Testis (tissue), 3 donors: ENCODE measurements around the gene WNK1. TPM values are rescaled to one million over a fixed set of nuclear protein-coding genes. Genes with fewer than 3 reads are reported as not detected.

ENCODE experiments used
- DNase-seq: peaks from one replicate; pipeline ENCODE4 v3.0.0-alpha.2; 2019
- H3K27ac ChIP-seq, 2 donors: fragments of 200-600 bp; sonication (generic); one replicate each; pipeline ENCODE4 v1.5.1; 2019
- H3K27me3 ChIP-seq: fragments of 200-600 bp; sonication (generic); one replicate; pipeline ENCODE4 v1.5.1; 2019
- H3K36me3 ChIP-seq: fragments of 200-600 bp; sonication (generic); one replicate; pipeline ENCODE4 v1.5.1; 2017; ENCODE audit warnings: low read depth; ENCODE audit errors: missing control alignments
- H3K4me1 ChIP-seq: fragments of 200-600 bp; sonication (generic); one replicate; pipeline ENCODE4 v1.5.1; 2019
- H3K4me3 ChIP-seq, 2 donors: fragments of 200-600 bp; sonication (generic); one replicate each; pipeline ENCODE4 v1.5.1; 2017 to 2019
- H3K9me3 ChIP-seq: fragments of 200-600 bp; sonication (generic); one replicate; pipeline ENCODE4 v1.5.1; 2017
- POLR2A ChIP-seq: fragments of 450-650 bp; IDR thresholded peaks from one replicate; pipeline ENCODE4 v1.6.1; 2017; ENCODE audit warnings: antibody characterized with exemption, mild to moderate bottlenecking, moderate library complexity
- WGBS, 2 donors: methylation state at CpG; one replicate each; pipeline ENCODE4 v1.1.5; 2018; 5-methylcytosine and 5-hydroxymethylcytosine counted together
- intact Hi-C: fragments of 100-400 bp; cut with DNase I; formaldehyde crosslinking; loops from one replicate; pipeline ENCODE4 v1.15.1; 2023; ENCODE audit warnings: low total_unique reads
- polyA plus RNA-seq: library from polyadenylated mRNA; stranded (reverse); fragments of 350-450 nt; fragmentation: Illumina TruSeq; extraction: RNeasy Lipid Tissue Mini Kit (QIAGEN cat#74804); gene quantifications from one replicate; pipeline ENCODE4 v1.2.3, GENCODE V29; 2014; ENCODE audit warnings: low read depth, low replicate concordance; ENCODE audit not compliant: insufficient read depth
- total RNA-seq, 2 donors: library from RNA; depleted of rRNA; stranded (reverse); fragments of >200 nt; gene quantifications; one replicate each; pipeline ENCODE4 v1.2.3, GENCODE V29; 2016
- TF ChIP-seq, protein P1 (sequence below), 3 experiments: fragments of 450-650 bp in 2 of 3; fragments of 200-600 bp in 1 of 3; sonication (generic) in 1 of 3; IDR thresholded peaks; one replicate each; pipeline ENCODE4 v1.5.1; 2016 to 2019; ENCODE audit warnings: antibody characterized with exemption in 3 of 3, mild to moderate bottlenecking in 2 of 3, moderate library complexity in 1 of 3

WNK1 gene
- total and polyA plus RNA-seq, 3 donors from 2014 or later, result 152 to 276 (median 259) TPM

DNA sequence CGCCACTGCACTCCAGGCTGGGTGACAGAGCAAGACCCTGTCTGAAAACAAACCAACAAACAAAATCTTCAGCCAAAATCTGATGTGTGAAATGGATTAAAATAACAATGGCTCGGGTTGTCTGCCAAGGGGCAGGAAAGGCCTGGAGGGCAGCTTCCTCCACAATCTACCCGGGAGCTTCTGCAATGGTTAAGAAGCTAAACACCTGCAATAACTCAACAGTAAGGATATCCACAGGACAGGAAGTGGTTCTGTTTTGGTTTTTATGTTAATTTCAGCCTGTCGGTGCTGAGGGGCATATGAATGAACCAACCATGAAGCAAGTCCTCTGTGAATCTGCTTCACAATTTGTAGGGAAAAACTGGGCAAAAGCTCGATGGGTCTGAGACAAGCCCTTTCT is 162.7 kb downstream of the WNK1 start:
- TF ChIP-seq, protein P1, sequence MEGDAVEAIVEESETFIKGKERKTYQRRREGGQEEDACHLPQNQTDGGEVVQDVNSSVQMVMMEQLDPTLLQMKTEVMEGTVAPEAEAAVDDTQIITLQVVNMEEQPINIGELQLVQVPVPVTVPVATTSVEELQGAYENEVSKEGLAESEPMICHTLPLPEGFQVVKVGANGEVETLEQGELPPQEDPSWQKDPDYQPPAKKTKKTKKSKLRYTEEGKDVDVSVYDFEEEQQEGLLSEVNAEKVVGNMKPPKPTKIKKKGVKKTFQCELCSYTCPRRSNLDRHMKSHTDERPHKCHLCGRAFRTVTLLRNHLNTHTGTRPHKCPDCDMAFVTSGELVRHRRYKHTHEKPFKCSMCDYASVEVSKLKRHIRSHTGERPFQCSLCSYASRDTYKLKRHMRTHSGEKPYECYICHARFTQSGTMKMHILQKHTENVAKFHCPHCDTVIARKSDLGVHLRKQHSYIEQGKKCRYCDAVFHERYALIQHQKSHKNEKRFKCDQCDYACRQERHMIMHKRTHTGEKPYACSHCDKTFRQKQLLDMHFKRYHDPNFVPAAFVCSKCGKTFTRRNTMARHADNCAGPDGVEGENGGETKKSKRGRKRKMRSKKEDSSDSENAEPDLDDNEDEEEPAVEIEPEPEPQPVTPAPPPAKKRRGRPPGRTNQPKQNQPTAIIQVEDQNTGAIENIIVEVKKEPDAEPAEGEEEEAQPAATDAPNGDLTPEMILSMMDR (IDR thresholded peaks at IDR 0.05), result no peak
- TF ChIP-seq POLR2A, result no peak
- no peaks in the 10 kb centered on the region for H3K27me3 ChIP-seq
- no peak overlapping the region for H3K27ac ChIP-seq
- H3K36me3 ChIP-seq, result no peaks in the 10 kb centered on the region
- no peaks in the 10 kb centered on the region for H3K9me3 ChIP-seq
- intact Hi-C loops, result no loop called here
- H3K4me3 ChIP-seq, result no peak overlapping the region
- peaks cover 6% of the 10 kb centered on the region for H3K4me1 ChIP-seq
- WGBS, 2 donors, result 72 to 82% methylated on average over 5 of the region's 5 CpGs
- no peak for DNase-seq

DNA sequence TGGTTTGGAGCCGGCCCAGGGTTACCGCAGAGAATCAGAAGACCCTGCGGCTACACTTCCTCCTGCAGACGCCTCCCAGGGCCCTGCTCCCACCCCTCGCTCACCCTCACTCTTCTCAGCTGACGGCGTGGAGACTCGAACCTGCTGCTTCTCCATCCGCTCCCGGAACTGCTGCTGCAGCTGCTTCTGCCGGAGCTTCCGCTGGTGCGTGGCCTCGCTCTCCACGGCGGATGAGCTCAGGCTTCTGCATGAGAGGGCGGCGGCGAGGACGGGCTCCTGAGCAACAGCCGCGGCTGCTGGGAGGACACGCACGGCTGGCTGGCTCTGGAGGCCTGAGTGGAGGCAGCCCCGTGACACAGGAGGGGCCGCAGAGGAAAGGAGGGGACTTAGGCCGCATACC is 163.9 kb downstream of the WNK1 start:
- Histone ChIP-seq H3K9me3 (no peaks in the 10 kb centered on the region), H3K4me3 (peak overlapping the region; percentile 8 to 17), H3K27me3 (no peaks in the 10 kb centered on the region), H3K4me1 (peaks cover 6% of the 10 kb centered on the region), H3K36me3 (no peaks in the 10 kb centered on the region), H3K27ac (no peak overlapping the region)
- intact Hi-C loops, result no loop called here
- WGBS, 2 donors, result 79 to 80% methylated on average over 23 to 27 of the region's 27 CpGs
- TF ChIP-seq, protein P1 (IDR thresholded peaks at IDR 0.05), result no peak
- DNase-seq, result no peak

DNA sequence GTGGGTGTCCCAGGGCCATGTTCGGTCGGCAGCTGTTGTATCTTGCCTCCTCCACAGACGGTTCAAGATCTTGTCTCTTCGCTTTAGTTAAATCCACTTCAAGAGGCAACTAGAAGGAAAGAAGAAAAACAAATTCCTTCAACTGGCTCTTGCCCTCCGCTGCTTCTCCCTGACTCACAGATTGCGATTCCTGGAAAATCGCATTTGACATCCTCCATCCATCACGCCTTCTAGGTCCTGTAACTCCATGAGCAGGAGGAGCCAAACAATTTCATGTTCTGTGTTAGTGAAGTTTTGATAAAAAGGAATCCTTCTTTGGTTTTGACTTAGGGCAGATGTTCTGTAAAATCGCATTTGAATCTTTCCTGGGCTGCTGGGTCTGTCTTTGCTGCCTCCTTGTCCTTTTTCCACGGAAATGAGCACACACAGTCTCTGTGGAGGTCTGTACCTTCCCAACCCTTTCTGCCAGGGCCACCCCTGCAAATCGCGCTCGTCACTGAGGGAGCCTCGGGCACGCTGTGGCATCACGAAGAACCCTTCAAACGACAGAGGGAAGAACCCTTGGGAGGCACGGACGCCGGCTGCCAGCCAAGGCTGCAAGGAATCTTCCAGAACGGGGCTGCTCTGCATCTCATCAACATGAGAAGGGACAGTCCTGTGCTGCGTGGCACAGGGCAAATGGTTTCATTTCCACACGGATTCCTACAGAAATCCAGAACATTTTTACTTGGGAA is 164.5 kb downstream of the WNK1 start:
- Histone ChIP-seq H3K36me3 (no peaks in the 10 kb centered on the region), H3K9me3 (no peaks in the 10 kb centered on the region), H3K27me3 (no peaks in the 10 kb centered on the region), H3K27ac (no peak overlapping the region), H3K4me1 (peaks cover 6% of the 10 kb centered on the region), H3K4me3 (peak overlapping the region; percentile 8 to 17)
- WGBS, 2 donors, result 79 to 81% methylated on average over 22 to 23 of the region's 23 CpGs
- intact Hi-C loops, result no loop called here
- TF ChIP-seq, protein P1 (IDR thresholded peaks at IDR 0.05), result no peak
- no peak for TF ChIP-seq POLR2A
- DNase-seq, result no peak

DNA sequence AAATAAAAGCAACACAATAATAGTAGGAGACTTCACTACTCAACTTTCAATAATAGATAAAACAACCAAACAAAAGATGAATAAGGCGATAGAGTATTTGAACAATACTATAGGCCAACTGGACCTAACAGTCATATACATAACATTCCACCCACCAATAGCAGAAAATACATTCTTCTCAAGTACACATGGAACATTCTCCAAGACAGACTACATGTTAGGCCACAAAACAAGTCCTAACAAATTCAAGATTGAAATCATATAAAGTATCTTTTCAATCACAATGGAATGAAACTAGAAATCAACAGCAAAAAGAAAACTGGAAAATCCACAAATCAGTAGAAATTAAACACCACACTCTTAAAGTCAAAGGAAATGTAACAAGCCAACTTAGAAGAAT is 168.3 kb downstream of the WNK1 start:
- H3K36me3 ChIP-seq, result no peaks in the 10 kb centered on the region
- TF ChIP-seq POLR2A, result no peak
- TF ChIP-seq, protein P1 (IDR thresholded peaks at IDR 0.05), result no peak
- no peaks in the 10 kb centered on the region for H3K27me3 ChIP-seq
- WGBS, 2 donors, result 95 to 96% methylated on average over 1 of the region's 1 CpG
- no peak overlapping the region for H3K27ac ChIP-seq
- no peaks in the 10 kb centered on the region for H3K9me3 ChIP-seq
- H3K4me3 ChIP-seq, result no peak overlapping the region
- DNase-seq, result no peak
- H3K4me1 ChIP-seq, result no peaks in the 10 kb centered on the region
- intact Hi-C loops, result no loop called here

DNA sequence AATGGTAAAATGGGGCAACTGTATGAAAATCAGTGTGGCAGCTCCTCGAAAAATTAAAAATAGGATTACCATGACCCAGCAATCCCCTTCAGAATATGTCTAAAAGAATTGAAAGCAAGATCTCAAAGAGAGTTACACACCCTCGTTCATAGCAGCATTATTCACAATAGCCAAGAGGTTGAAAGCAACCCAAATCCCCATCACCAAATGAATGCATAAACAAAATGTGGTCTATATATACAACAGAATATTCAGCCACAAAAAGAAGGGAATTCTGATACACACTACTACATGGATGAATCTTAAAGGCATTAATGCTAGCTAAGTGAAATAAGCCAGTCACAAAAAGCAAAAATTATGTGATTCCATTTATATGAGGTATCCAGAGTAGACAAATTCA is 169.9 kb downstream of the WNK1 start:
- H3K27me3 ChIP-seq, result no peaks in the 10 kb centered on the region
- TF ChIP-seq, protein P1 (IDR thresholded peaks at IDR 0.05), result no peak
- TF ChIP-seq POLR2A, result no peak
- H3K4me1 ChIP-seq, result no peaks in the 10 kb centered on the region
- no peak overlapping the region for H3K27ac ChIP-seq
- no peaks in the 10 kb centered on the region for H3K36me3 ChIP-seq
- DNase-seq, result no peak
- WGBS, 2 donors, result 85 to 90% methylated on average over 2 of the region's 2 CpGs
- H3K9me3 ChIP-seq, result no peaks in the 10 kb centered on the region
- intact Hi-C loops, result no loop called here
- H3K4me3 ChIP-seq, result no peak overlapping the region
